Measurements from ENCODE around the gene ATP6V0B.

Gene ATP6V0B

DNA sequence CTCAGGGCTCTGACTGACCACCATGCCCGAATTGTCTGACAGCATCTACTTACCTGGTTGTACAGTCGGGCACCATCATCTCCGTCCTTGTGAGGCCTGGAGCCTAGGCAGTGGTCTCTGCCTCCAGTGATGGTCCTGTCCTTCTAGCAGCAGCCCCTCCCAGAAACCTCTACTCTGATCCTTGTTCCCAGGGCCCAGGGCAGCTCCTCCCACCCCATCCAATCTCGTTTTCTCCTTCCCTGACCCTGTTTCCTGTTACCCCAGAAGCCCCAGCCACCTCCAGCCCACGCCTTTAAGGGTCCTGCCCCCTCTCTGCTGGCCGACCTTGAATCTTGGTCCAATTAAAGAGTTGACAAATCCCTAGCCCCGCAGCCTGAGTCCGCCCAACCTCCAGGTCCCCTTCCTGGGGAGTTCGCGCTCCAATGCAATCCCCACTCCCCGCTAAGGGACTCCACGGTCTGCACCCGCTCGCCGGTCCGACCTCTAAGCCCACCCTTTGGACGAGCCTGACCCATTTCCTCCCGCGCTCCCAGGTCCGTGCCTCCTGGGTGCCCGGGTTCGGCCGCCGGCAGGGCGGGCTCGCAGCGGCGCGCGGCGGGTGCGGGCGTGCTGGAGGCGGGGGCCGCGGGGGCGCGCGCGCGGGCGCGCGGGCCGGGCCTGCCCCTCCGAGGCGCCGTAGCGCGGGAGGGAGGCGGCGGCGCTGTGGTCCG is 3.9 kb downstream of the ATP6V0B start, which contains the start of gene B4GALT2:
Gene B4GALT2, plus strand, starts transcription at position 660 of the 710 bp plus-strand sequence. CDS start 1,951 bp downstream, outside the sequence.
- Histone ChIP-seq H3K9ac (ENCODE audit: low read length) (peak within 1 kb of the TSS; percentile 84), H3K27ac (ENCODE audit: low read length) (peak within 1 kb of the TSS; percentile 30), H3K36me3 (replicated peaks; ENCODE audit: low read depth, low read length) (peaks cover 20% of the 10 kb centered on the region), H3K4me1 (ENCODE audit: low read length) (peaks cover 30% of the 10 kb centered on the region), H3K9me3 (ENCODE audit: insufficient read depth, low read length) (no peaks in the 10 kb centered on the region), H2AFZ (ENCODE audit: low read depth, low read length) (no peak within 1 kb of the TSS), H3K4me3 (ENCODE audit: low read length) (peak within 1 kb of the TSS; percentile 96), H4K20me1 (ENCODE audit: insufficient read depth, low read length) (peaks cover 4% of the 10 kb centered on the region; the same call in 1 of the 2 replicates), H3K4me2 (ENCODE audit: low read length) (peak within 1 kb of the TSS; percentile 80), H3K27me3 (ENCODE audit: low read depth, low read length) (no peaks in the 10 kb centered on the region), H3K79me2 (ENCODE audit: low read length) (peaks cover 79% of the 10 kb centered on the region)
- TF ChIP-seq EZH2phosphoT487 (IDR thresholded peaks at IDR 0.05; ENCODE audit: low read depth), result no peak
- TF ChIP-seq CTCF (IDR thresholded peaks at IDR 0.05; ENCODE audit: low read depth, low read length), result no peak

- Histone ChIP-seq H4K20me1 (ENCODE audit: insufficient read depth, low read length) (peaks cover 4% of the 10 kb centered on the region; the same call in 1 of the 2 replicates), H2AFZ (ENCODE audit: low read depth, low read length) (no peak overlapping the region), H3K27me3 (ENCODE audit: low read depth, low read length) (no peaks in the 10 kb centered on the region), H3K4me3 (ENCODE audit: low read length) (peak overlapping the region; percentile 96), H3K4me2 (ENCODE audit: low read length) (peak overlapping the region; percentile 80), H3K9ac (ENCODE audit: low read length) (peak overlapping the region; percentile 84), H3K9me3 (ENCODE audit: insufficient read depth, low read length) (no peaks in the 10 kb centered on the region), H3K79me2 (ENCODE audit: low read length) (peaks cover 79% of the 10 kb centered on the region), H3K4me1 (ENCODE audit: low read length) (peaks cover 25% of the 10 kb centered on the region), H3K36me3 (replicated peaks; ENCODE audit: low read depth, low read length) (peaks cover 20% of the 10 kb centered on the region), H3K27ac (ENCODE audit: low read length) (peak overlapping the region; percentile 30; the same call in 1 of the 2 replicates)
- no peak for TF ChIP-seq EZH2phosphoT487 (IDR thresholded peaks at IDR 0.05; ENCODE audit: low read depth)
- TF ChIP-seq CTCF (IDR thresholded peaks at IDR 0.05; ENCODE audit: low read depth, low read length), result no peak
These were observed 4.4 kb downstream of the ATP6V0B start for GRCh38 chr1:43979261-43979527.

- Histone ChIP-seq H4K20me1 (ENCODE audit: insufficient read depth, low read length) (peaks cover 4% of the 10 kb centered on the region; the same call in 1 of the 2 replicates), H3K36me3 (replicated peaks; ENCODE audit: low read depth, low read length) (peaks cover 20% of the 10 kb centered on the region), H3K9me3 (ENCODE audit: insufficient read depth, low read length) (no peaks in the 10 kb centered on the region), H2AFZ (ENCODE audit: low read depth, low read length) (no peak overlapping the region), H3K4me1 (ENCODE audit: low read length) (peaks cover 25% of the 10 kb centered on the region), H3K4me2 (ENCODE audit: low read length) (peak overlapping the region; percentile 80), H3K9ac (ENCODE audit: low read length) (peak overlapping the region; percentile 84), H3K27me3 (ENCODE audit: low read depth, low read length) (no peaks in the 10 kb centered on the region), H3K79me2 (ENCODE audit: low read length) (peaks cover 79% of the 10 kb centered on the region), H3K4me3 (ENCODE audit: low read length) (peak overlapping the region; percentile 96), H3K27ac (ENCODE audit: low read length) (peak overlapping the region; percentile 30)
- TF ChIP-seq CTCF (IDR thresholded peaks at IDR 0.05; ENCODE audit: low read depth, low read length), result no peak
- TF ChIP-seq EZH2phosphoT487 (IDR thresholded peaks at IDR 0.05; ENCODE audit: low read depth), result no peak
These were observed 4.9 kb downstream of the ATP6V0B start for GRCh38 chr1:43979528-43980254.
